H1 (cell line): ENCODE results near the gene KRT17. TPM values are rescaled to one million over a fixed set of nuclear protein-coding genes. Genes with fewer than 3 reads are reported as not detected.
"Not testable (repeated sequence)": the region's sequence is repeated elsewhere in the genome, so short reads cannot be mapped to it uniquely, and the experiment has no call there.

Source experiments
- CTCF ChIA-PET: fragments of 300-600 bp; sonication (Branson Sonifier 250); formaldehyde crosslinking; loops from one replicate; lab custom pipeline; 2021; ENCODE audit not compliant: partially characterized antibody; lab: Charles Lee
- POLR2A ChIA-PET: fragments of 300-600 bp; sonication (Branson Sonifier 250); formaldehyde crosslinking; loops from one replicate; lab custom pipeline; 2021; ENCODE audit warnings: inconsistent platforms; ENCODE audit not compliant: partially characterized antibody; lab: Charles Lee
- DNase-seq, 2 experiments: peaks; one replicate each; pipeline versions ENCODE4 v3.0.0 to v3.0.0-alpha.2; 2010 to 2022; ENCODE audit warnings: low spot score in 2 of 2, low read depth in 1 of 2, mixed read lengths in 1 of 2
- FAIRE-seq: peaks from 2 replicates; lab custom pipeline; 2011; peaks lifted over from hg19 to GRCh38; lab: Jason Lieb, UNC
- H2AFZ ChIP-seq: 2 replicates; pipeline ENCODE4 v1.8.1; 2012; ENCODE audit warnings: low read length, inconsistent platforms
- H2AK5ac ChIP-seq: 2 replicates; pipeline ENCODE4 v1.6.1; 2013; ENCODE audit warnings: low read depth, low read length
- H2BK120ac ChIP-seq: replicated peaks from 2 replicates; pipeline ENCODE3; 2013; ENCODE audit warnings: low read depth, low read length, inconsistent platforms
- H2BK12ac ChIP-seq: 2 replicates; pipeline ENCODE4 v1.6.1; 2013; ENCODE audit warnings: low read depth, low read length
- H2BK15ac ChIP-seq: 2 replicates; pipeline ENCODE4 v1.6.1; 2013; ENCODE audit warnings: low read length
- H2BK20ac ChIP-seq: 2 replicates; pipeline ENCODE4 v1.6.1; 2013; ENCODE audit warnings: low read length
- H2BK5ac ChIP-seq: 2 replicates; pipeline ENCODE4 v1.6.1; 2013; ENCODE audit warnings: low read depth, low read length
- H3K14ac ChIP-seq: 2 replicates; pipeline ENCODE4 v1.6.1; 2013; ENCODE audit warnings: inconsistent platforms; ENCODE audit not compliant: insufficient read length
- H3K18ac ChIP-seq: 2 replicates; pipeline ENCODE4 v1.6.1; 2013; ENCODE audit warnings: low read length; ENCODE audit errors: extremely low read depth
- H3K23ac ChIP-seq: 2 replicates; pipeline ENCODE4 v1.6.1; 2013; ENCODE audit warnings: inconsistent platforms; ENCODE audit not compliant: insufficient read length
- H3K23me2 ChIP-seq: 2 replicates; pipeline ENCODE4 v1.6.1; 2013; ENCODE audit warnings: low read depth, low read length
- H3K27ac ChIP-seq: 2 replicates; pipeline ENCODE4 v1.6.1; 2011; ENCODE audit warnings: low read depth, low read length, inconsistent platforms
- H3K27me3 ChIP-seq, 4 experiments: replicated peaks in 1 of 4; 1 replicate in 1 of 4; 2 replicates in 3 of 4; pipeline versions ENCODE4 v1.6.1 to v1.8.1; 2011 to 2013; ENCODE audit warnings: low read length in 3 of 4, mild to moderate bottlenecking in 3 of 4, inconsistent platforms in 2 of 4, mixed read lengths in 2 of 4, moderate library complexity in 1 of 4; ENCODE audit not compliant: control insufficient read depth in 3 of 4, insufficient read depth in 3 of 4; ENCODE audit errors: extremely low read depth in 1 of 4
- H3K36me3 ChIP-seq, 4 experiments: 2 replicates each; pipeline versions ENCODE4 v1.6.1 to v1.8.1; 2011 to 2013; ENCODE audit warnings: mild to moderate bottlenecking in 4 of 4, low read length in 3 of 4, moderate library complexity in 2 of 4, control low read depth in 1 of 4, inconsistent platforms in 1 of 4; ENCODE audit not compliant: insufficient read depth in 4 of 4, control insufficient read depth in 2 of 4
- H3K4ac ChIP-seq: replicated peaks from 2 replicates; pipeline ENCODE3; 2013; ENCODE audit warnings: low read length, low read depth, mixed read lengths, inconsistent platforms; ENCODE audit not compliant: insufficient read length
- H3K4me1 ChIP-seq, 4 experiments: replicated peaks in 1 of 4; 1 replicate in 1 of 4; 2 replicates in 3 of 4; pipeline versions ENCODE4 v1.6.1 to v1.8.1; 2011 to 2013; ENCODE audit warnings: low read length in 3 of 4, inconsistent platforms in 2 of 4, mixed read lengths in 1 of 4; ENCODE audit not compliant: insufficient read depth in 4 of 4, control insufficient read depth in 3 of 4
- H3K4me2 ChIP-seq, 2 experiments: 2 replicates each; pipeline versions ENCODE4 v1.6.1 to v1.8.1; 2011 to 2013; ENCODE audit warnings: low read depth in 2 of 2, low read length in 2 of 2, control low read depth in 1 of 2, inconsistent platforms in 1 of 2, mild to moderate bottlenecking in 1 of 2; ENCODE audit not compliant: insufficient read depth in 1 of 2
- H3K4me3 ChIP-seq, 4 experiments: fragments of 200-600, 300-600 bp in 1 of 4; sonication (generic), shearing (Covaris generic), sonication (Bioruptor Twin) in 1 of 4; 2 replicates each; pipeline versions ENCODE4 v1.5.1 to v1.8.1; 2011 to 2016; ENCODE audit warnings: low read length in 4 of 4, low read depth in 3 of 4, control low read depth in 2 of 4, inconsistent platforms in 2 of 4, mild to moderate bottlenecking in 2 of 4, mixed read lengths in 1 of 4, moderate library complexity in 1 of 4; ENCODE audit not compliant: insufficient read depth in 2 of 4; ENCODE audit errors: extremely low read depth in 1 of 4
- H3K56ac ChIP-seq: replicated peaks from 2 replicates; pipeline ENCODE3; 2013; ENCODE audit warnings: low read depth, mild to moderate bottlenecking, mixed read lengths, low read length, inconsistent platforms; ENCODE audit not compliant: insufficient read length
- H3K79me1 ChIP-seq: 2 replicates; pipeline ENCODE4 v1.6.1; 2013; ENCODE audit warnings: low read depth, low read length, control low read depth
- H3K79me2 ChIP-seq, 2 experiments: 2 replicates each; pipeline versions ENCODE4 v1.6.1 to v1.8.1; 2012 to 2013; ENCODE audit warnings: low read length in 2 of 2, mild to moderate bottlenecking in 2 of 2, inconsistent platforms in 1 of 2; ENCODE audit not compliant: insufficient read depth in 2 of 2, control insufficient read depth in 1 of 2
- H3K9ac ChIP-seq, 4 experiments: replicated peaks in 1 of 4; 1 replicate in 1 of 4; 2 replicates in 3 of 4; pipeline versions ENCODE4 v1.6.1 to v1.8.1; 2011 to 2013; ENCODE audit warnings: low read depth in 3 of 4, low read length in 3 of 4, control low read depth in 2 of 4, mild to moderate bottlenecking in 2 of 4, moderate library complexity in 2 of 4, inconsistent platforms in 1 of 4; ENCODE audit errors: extremely low read depth in 1 of 4
- H3K9me3 ChIP-seq, 2 experiments: 2 replicates each; pipeline versions ENCODE4 v1.6.1 to v1.8.1; 2012 to 2013; ENCODE audit warnings: mild to moderate bottlenecking in 2 of 2, moderate library complexity in 2 of 2, control low read depth in 1 of 2, inconsistent platforms in 1 of 2, low read depth in 1 of 2, low read length in 1 of 2, mixed read lengths in 1 of 2; ENCODE audit not compliant: insufficient read depth in 2 of 2
- H4K20me1 ChIP-seq, 2 experiments: replicated peaks in 1 of 2; 2 replicates each; pipeline versions ENCODE3 to v1.8.1; 2011 to 2013; ENCODE audit warnings: inconsistent platforms in 2 of 2, low read length in 2 of 2, mild to moderate bottlenecking in 1 of 2; ENCODE audit not compliant: insufficient read depth in 2 of 2, control insufficient read depth in 1 of 2
- H4K5ac ChIP-seq: 2 replicates; pipeline ENCODE4 v1.6.1; 2013; ENCODE audit warnings: low read length, low read depth, mixed read lengths, inconsistent platforms; ENCODE audit not compliant: insufficient read length
- H4K8ac ChIP-seq: 2 replicates; pipeline ENCODE4 v1.8.0; 2013; ENCODE audit warnings: mild to moderate bottlenecking, moderate library complexity, low read length, inconsistent platforms; ENCODE audit not compliant: insufficient read depth; ENCODE audit errors: extremely low read depth
- H4K91ac ChIP-seq: replicated peaks from 2 replicates; pipeline ENCODE3; 2013; ENCODE audit warnings: low read length, mixed read lengths, inconsistent platforms; ENCODE audit not compliant: insufficient read length
- RAD21 ChIP-seq, 2 experiments: IDR thresholded peaks in 1 of 2; conservative IDR thresholded peaks in 1 of 2; 2 replicates each; pipeline ENCODE4 v1.6.1; 2011; ENCODE audit warnings: low read depth in 2 of 2, low read length in 2 of 2, improper control_type of control experiment in 1 of 2, inconsistent platforms in 1 of 2, mild to moderate bottlenecking in 1 of 2, moderate library complexity in 1 of 2
- WGBS, 2 experiments: shearing (Covaris generic) in 1 of 2; methylation state at CpG; one replicate each; pipeline versions ENCODE4 v1.1.6 to v1.1.7; 2013 to 2015; ENCODE audit warnings: low lambda C conversion rate in 2 of 2, mixed read lengths in 2 of 2, inconsistent platforms in 1 of 2, low coverage in 1 of 2, missing lambda C conversion rate in 1 of 2; ENCODE audit not compliant: insufficient replicate concordance in 2 of 2, insufficient coverage in 1 of 2, insufficient read length in 1 of 2; ENCODE audit errors: extremely low coverage in 1 of 2, missing lambda C conversion rate in 1 of 2; 5-methylcytosine and 5-hydroxymethylcytosine counted together
- polyA plus RNA-seq, 7 experiments: library from polyadenylated mRNA; depleted of rRNA in 3 of 7; stranded (reverse) in 5 of 7; unstranded in 2 of 7; fragments of >200 nt in 5 of 7; fragments of 200-250 nt in 2 of 7; gene quantifications; 1 replicate in 5 of 7; 2 replicates in 1 of 7; 4 replicates in 1 of 7; pipeline versions ENCODE4 v1.2.1 to v1.2.3, GENCODE V29; 2011 to 2013; ENCODE audit warnings: missing spikeins in 2 of 7, mixed read lengths in 2 of 7
- total RNA-seq: library from RNA; stranded (reverse); fragmentation: NEBNext Ultra II Directional; extraction: Animal tissue kit (Norgen Biotek cat#: 25700); gene quantifications from 2 replicates; pipeline ENCODE4 v1.2.1, GENCODE V29; 2021
- TF ChIP-seq, protein P1 (sequence below), 3 experiments: IDR thresholded peaks; 1 replicate in 2 of 3; 2 replicates in 1 of 3; pipeline versions ENCODE4 v1.5.1 to v1.6.1; 2011; ENCODE audit warnings: low read length in 3 of 3, mild to moderate bottlenecking in 3 of 3, inconsistent platforms in 2 of 3, low read depth in 1 of 3, moderate library complexity in 1 of 3; ENCODE audit not compliant: insufficient read depth in 1 of 3; ENCODE audit errors: control extremely low read depth in 1 of 3

KRT17 gene
- total and polyA plus RNA-seq, 2 of the 8 experiments (the other 6 are each of a cell fraction or from before 2014, with no cell fraction given) = 0.50 to 0.95 TPM

DNA sequence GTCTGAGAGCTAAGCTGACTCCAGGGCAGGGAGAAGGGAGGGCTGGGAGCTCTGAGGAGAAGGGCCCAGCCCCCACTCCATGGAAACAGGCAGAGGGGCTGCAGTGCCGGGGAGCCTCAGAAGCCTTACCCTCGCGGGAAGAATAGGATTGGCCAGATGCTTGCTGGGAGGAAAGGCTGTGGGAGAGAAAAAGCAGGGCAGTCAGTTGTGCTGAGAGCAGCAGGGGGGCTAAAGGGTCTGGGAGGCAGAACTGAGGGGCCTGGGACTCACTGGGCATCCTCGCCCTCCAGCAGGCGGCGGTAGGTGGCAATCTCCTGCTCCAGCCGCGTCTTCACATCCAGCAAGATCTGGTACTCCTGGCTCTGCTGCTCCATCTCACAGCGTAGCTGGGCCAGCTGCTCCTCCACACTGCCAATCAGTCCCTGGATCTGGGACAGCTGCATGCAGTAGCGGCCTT is 14.3 kb downstream of the KRT17 start:
- not testable (repeated sequence) for H2BK5ac ChIP-seq, FAIRE-seq, H3K27ac ChIP-seq, H3K23me2 ChIP-seq, H2BK120ac ChIP-seq, H2AFZ ChIP-seq, H3K18ac ChIP-seq, H4K91ac ChIP-seq, H2BK15ac ChIP-seq, H3K79me1 ChIP-seq, H2AK5ac ChIP-seq, H4K8ac ChIP-seq, H3K79me2 ChIP-seq, H2BK20ac ChIP-seq, H3K56ac ChIP-seq, H3K4me3 ChIP-seq, H4K5ac ChIP-seq, H3K4ac ChIP-seq, H2BK12ac ChIP-seq, H3K9ac ChIP-seq, H3K27me3 ChIP-seq, H3K4me1 ChIP-seq, H4K20me1 ChIP-seq, H3K23ac ChIP-seq, H3K9me3 ChIP-seq, H3K14ac ChIP-seq, H3K36me3 ChIP-seq, H3K4me2 ChIP-seq
- WGBS, 2 experiments = 54% methylated on average over 7 of the region's 10 CpGs; no CpG with 5 or more reads in 1 of the 2 experiments
- POLR2A ChIA-PET = interaction anchor here (1.2 to 2.2 kb wide), 2 partner anchors 82 kb away, joined by 3 to 7 read pairs; partner anchors contain the start of gene KRT19
- DNase-seq = peak in 1 of 2 experiments; percentile 79
- CTCF ChIA-PET = interaction anchor here (0.8 to 5.7 kb wide), 30 partner anchors 8 to 114 kb away, joined by 3 to 43 read pairs (median 5); no protein-coding TSS in a partner anchor
- TF ChIP-seq, protein P1, sequence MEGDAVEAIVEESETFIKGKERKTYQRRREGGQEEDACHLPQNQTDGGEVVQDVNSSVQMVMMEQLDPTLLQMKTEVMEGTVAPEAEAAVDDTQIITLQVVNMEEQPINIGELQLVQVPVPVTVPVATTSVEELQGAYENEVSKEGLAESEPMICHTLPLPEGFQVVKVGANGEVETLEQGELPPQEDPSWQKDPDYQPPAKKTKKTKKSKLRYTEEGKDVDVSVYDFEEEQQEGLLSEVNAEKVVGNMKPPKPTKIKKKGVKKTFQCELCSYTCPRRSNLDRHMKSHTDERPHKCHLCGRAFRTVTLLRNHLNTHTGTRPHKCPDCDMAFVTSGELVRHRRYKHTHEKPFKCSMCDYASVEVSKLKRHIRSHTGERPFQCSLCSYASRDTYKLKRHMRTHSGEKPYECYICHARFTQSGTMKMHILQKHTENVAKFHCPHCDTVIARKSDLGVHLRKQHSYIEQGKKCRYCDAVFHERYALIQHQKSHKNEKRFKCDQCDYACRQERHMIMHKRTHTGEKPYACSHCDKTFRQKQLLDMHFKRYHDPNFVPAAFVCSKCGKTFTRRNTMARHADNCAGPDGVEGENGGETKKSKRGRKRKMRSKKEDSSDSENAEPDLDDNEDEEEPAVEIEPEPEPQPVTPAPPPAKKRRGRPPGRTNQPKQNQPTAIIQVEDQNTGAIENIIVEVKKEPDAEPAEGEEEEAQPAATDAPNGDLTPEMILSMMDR (IDR thresholded peaks at IDR 0.05; ENCODE audit: control extremely low read depth in 1 of 3, insufficient read depth in 1 of 3, low read depth in 1 of 3, low read length in 3 of 3) = peak; percentile 45 to 59 (median 52)
- peak; percentile 30 to 40; a peak in 3 of 4 replicates for TF ChIP-seq RAD21 (IDR thresholded peaks at IDR 0.05 in 1 of 2, conservative IDR thresholded peaks at IDR 0.05 in 1 of 2; ENCODE audit: low read depth in 2 of 2, low read length in 2 of 2)
